Measurements from ENCODE around the gene ZNF281.

DNA sequence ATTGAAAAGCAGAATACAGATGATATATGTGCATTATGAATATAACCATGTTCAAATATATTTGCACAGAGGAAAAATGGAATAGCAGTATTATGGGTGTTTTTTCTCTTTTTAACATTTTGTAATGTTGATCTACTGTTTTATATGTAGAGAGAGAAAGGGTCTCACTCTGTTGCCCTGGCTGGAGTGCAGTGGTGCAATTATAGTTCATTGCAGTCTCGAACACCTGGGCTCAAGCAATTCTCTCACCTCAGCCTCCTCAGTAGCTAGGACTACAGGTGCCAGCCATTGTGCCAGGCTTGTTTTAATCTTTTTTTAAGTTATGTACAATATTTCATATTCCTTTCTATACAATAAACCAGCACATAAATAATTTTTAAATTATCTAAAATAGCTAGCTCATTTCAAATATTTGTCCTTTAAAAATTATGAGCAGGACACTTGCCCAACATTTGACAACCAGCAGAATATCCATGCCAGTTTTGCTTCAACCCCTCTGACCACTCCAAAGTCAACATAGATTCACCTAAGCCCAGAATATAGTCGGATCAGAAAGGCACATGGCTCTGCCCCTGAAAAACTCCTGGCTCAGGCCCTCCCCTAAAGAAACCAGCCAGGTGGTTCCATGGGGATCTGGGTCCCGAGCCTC lies 29.8 kb downstream of the ZNF281 start:
- TF ChIP-seq POLR2A (IDR thresholded peaks at IDR 0.05; ENCODE audit: low read length) (no peak), GATA1 (IDR thresholded peaks at IDR 0.05; ENCODE audit: low read depth, low read length) (no peak)
